ENCODE data around the gene PRSS21.

PRSS21 gene

GRCh38 chr16:2857451-2858244 lies 40.6 kb downstream of the PRSS21 start, which contains the start of gene PRSS22:
Gene PRSS22 (minus strand): TSS chr16:2858170. CDS start chr16:2858104, 66 bp downstream.
- TF ChIP-seq ZFX (IDR thresholded peaks at IDR 0.05): no peak
- TF ChIP-seq, protein P1, sequence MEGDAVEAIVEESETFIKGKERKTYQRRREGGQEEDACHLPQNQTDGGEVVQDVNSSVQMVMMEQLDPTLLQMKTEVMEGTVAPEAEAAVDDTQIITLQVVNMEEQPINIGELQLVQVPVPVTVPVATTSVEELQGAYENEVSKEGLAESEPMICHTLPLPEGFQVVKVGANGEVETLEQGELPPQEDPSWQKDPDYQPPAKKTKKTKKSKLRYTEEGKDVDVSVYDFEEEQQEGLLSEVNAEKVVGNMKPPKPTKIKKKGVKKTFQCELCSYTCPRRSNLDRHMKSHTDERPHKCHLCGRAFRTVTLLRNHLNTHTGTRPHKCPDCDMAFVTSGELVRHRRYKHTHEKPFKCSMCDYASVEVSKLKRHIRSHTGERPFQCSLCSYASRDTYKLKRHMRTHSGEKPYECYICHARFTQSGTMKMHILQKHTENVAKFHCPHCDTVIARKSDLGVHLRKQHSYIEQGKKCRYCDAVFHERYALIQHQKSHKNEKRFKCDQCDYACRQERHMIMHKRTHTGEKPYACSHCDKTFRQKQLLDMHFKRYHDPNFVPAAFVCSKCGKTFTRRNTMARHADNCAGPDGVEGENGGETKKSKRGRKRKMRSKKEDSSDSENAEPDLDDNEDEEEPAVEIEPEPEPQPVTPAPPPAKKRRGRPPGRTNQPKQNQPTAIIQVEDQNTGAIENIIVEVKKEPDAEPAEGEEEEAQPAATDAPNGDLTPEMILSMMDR (conservative IDR thresholded peaks at IDR 0.05): no peak
- H3K27ac ChIP-seq: peak within 1 kb of the TSS; percentile 63

GRCh38 chr16:2858245-2859025 lies 41.4 kb downstream of the PRSS21 start:
- H3K27ac ChIP-seq: peak overlapping the region; percentile 63

DNA sequence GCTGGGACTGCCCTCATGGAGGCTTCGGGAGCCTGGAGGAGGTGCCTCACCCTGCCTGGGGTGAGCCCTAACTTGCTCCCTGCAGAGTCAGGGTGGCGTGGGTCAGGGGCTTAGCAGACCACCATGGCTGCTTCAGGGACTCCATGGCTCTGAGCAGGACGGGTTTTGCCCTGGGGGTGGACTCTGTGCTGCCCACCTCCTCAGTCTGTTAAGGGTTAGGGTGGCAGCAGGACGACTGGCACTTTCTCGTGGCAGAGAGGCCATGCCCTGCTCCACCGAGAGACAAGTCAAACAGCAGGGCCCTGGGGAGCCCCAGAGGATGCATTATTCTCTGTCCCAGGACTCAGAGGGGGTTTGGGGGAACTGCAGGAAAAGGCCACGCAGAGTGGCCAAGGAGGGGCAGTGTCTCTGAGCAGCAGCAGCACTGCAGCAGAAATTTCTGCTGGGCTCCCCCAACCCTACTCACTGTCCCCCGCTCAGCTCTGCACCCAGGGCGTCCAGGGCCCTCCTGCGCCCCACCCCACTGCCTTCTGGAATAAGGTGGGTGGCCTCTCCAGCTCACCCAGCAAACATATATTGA lies 42.7 kb downstream of the PRSS21 start:
- no peak overlapping the region for H3K27ac ChIP-seq
- TF ChIP-seq ZFX (IDR thresholded peaks at IDR 0.05): no peak
- TF ChIP-seq, protein P1 (conservative IDR thresholded peaks at IDR 0.05): no peak

More at GRCh38 chr16:2858245-2859025, 41.4 kb downstream of the PRSS21 start:
- TF ChIP-seq ZFX (IDR thresholded peaks at IDR 0.05): no peak
- TF ChIP-seq, protein P1 (conservative IDR thresholded peaks at IDR 0.05): peak; percentile 38

- TF ChIP-seq, protein P1 (conservative IDR thresholded peaks at IDR 0.05): no peak
- TF ChIP-seq ZFX (IDR thresholded peaks at IDR 0.05): no peak
- H3K27ac ChIP-seq: no peak overlapping the region
Observed at GRCh38 chr16:2860826-2861567, 44.0 kb downstream of the PRSS21 start.

DNA sequence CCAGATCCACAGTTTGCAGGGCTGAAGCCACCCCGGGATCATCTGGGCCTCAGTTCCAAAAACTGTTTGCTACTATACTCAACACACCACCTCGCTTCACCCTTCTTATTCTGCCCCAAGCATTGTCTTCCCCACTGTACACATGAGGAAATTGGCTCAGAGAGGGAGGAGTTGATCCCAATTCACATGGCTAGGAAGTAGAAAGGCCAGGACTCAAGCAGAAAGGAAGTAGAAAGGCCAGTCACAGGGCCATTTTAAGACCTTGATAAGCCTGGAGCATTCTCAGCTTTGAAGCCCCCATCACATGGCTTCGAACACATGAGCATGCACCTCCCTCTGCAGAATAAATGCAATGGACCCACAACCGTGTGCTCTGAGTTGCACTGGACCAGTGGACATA lies 48.6 kb downstream of the PRSS21 start:
- no peak overlapping the region for H3K27ac ChIP-seq
- no peak for TF ChIP-seq ZFX (IDR thresholded peaks at IDR 0.05)
- TF ChIP-seq, protein P1 (conservative IDR thresholded peaks at IDR 0.05): no peak

DNA sequence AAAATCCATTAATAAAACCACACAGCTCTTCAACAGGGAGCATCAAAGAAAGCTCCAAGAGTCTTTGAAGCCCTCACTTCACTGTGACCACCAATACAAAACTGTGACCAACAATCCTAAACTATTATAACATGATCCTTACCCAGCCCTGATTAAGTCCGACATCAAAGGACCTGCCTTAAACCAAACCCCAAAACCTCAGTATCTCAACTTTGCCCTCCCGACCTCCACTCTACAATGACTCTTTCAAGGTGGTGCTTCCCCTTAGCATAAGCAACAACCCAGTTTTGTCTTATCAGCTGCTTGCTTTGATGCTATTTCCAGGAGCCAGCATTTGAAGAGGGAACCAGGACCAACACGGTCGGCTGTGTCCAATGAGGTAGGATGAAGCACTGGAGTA lies 49.4 kb downstream of the PRSS21 start:
- TF ChIP-seq, protein P1 (conservative IDR thresholded peaks at IDR 0.05): no peak
- no peak for TF ChIP-seq ZFX (IDR thresholded peaks at IDR 0.05)
- no peak overlapping the region for H3K27ac ChIP-seq
